Lower lobe of right lung (tissue), 2 donors: Measurements from ENCODE around the gene PTCSC3. TPM values are rescaled to one million over a fixed set of nuclear protein-coding genes. Genes with fewer than 3 reads are reported as not detected.

Experiments used
- ATAC-seq, 2 donors: fragments of 200-7000 bp; cut with Tn5 transposase; one replicate each; pipeline ENCODE4 v1.9.1; 2020 to 2022; ENCODE audit warnings: mild to moderate bottlenecking in 2 of 2, moderate library complexity in 2 of 2
- DNase-seq: peaks from one replicate; pipeline ENCODE4 v3.0.0-alpha.2; 2020
- H3K27ac ChIP-seq: fragments of 200-600 bp; one replicate; pipeline ENCODE4 v1.8.0; 2022
- H3K27me3 ChIP-seq: fragments of 200-600 bp; one replicate; pipeline ENCODE4 v1.8.0; 2022; ENCODE audit warnings: low read depth
- H3K36me3 ChIP-seq: fragments of 200-600 bp; one replicate; pipeline ENCODE4 v1.8.0; 2022; ENCODE audit warnings: mild to moderate bottlenecking
- H3K4me1 ChIP-seq: fragments of 200-600 bp; one replicate; pipeline ENCODE4 v1.8.0; 2022
- H3K4me3 ChIP-seq: fragments of 200-600 bp; one replicate; pipeline ENCODE4 v1.8.0; 2022; ENCODE audit warnings: mild to moderate bottlenecking
- H3K9me3 ChIP-seq: fragments of 200-600 bp; one replicate; pipeline ENCODE4 v1.8.0; 2022
- intact Hi-C: fragments of 100-400 bp; cut with DNase I; formaldehyde crosslinking; loops from one replicate; pipeline ENCODE4 v1.11.0; 2022
- total RNA-seq: library from RNA; stranded (reverse); fragmentation: NEBNext Ultra II Directional; extraction: Animal tissue kit (Norgen Biotek cat#: 25700); gene quantifications from one replicate; pipeline ENCODE4 v1.2.1, GENCODE V29; 2021
- TF ChIP-seq, protein P1 (sequence below): fragments of 200-600 bp; IDR thresholded peaks from one replicate; pipeline ENCODE4 v1.8.0; 2022; ENCODE audit warnings: antibody characterized with exemption, mild to moderate bottlenecking
- donor health status: DM: no; HTN: yes; CAD: no; lungs with severe emphysema.

PTCSC3 gene
- total RNA-seq, 1 donor from 2014 or later = 1.5 TPM

DNA sequence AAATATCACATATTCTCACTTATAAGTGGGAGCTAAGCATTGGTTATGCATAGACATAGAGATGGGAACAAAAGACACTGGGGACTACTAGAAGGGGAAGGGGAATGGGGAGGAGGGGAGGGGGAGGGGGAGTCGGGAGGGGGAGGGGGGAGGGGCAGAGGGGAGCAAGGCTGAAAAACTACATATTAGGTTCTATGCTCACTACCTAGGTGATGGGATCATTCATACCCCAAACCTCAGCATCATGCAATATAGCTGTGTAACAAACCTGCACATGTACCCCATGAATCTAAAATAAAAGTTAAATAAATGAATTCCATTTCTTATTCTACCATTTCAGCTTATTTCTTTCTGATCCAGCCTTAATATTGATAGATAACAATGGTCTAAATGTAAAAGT lies 21.9 kb upstream of the PTCSC3 start:
- intact Hi-C loops = no loop called here
- Histone ChIP-seq H3K4me3 (no peak overlapping the region), H3K9me3 (no peaks in the 10 kb centered on the region), H3K27me3 (no peaks in the 10 kb centered on the region), H3K36me3 (no peaks in the 10 kb centered on the region), H3K27ac (no peak overlapping the region), H3K4me1 (no peaks in the 10 kb centered on the region)
- DNase-seq (no peak), ATAC-seq (no peak)
- TF ChIP-seq, protein P1, sequence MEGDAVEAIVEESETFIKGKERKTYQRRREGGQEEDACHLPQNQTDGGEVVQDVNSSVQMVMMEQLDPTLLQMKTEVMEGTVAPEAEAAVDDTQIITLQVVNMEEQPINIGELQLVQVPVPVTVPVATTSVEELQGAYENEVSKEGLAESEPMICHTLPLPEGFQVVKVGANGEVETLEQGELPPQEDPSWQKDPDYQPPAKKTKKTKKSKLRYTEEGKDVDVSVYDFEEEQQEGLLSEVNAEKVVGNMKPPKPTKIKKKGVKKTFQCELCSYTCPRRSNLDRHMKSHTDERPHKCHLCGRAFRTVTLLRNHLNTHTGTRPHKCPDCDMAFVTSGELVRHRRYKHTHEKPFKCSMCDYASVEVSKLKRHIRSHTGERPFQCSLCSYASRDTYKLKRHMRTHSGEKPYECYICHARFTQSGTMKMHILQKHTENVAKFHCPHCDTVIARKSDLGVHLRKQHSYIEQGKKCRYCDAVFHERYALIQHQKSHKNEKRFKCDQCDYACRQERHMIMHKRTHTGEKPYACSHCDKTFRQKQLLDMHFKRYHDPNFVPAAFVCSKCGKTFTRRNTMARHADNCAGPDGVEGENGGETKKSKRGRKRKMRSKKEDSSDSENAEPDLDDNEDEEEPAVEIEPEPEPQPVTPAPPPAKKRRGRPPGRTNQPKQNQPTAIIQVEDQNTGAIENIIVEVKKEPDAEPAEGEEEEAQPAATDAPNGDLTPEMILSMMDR = no peak

DNA sequence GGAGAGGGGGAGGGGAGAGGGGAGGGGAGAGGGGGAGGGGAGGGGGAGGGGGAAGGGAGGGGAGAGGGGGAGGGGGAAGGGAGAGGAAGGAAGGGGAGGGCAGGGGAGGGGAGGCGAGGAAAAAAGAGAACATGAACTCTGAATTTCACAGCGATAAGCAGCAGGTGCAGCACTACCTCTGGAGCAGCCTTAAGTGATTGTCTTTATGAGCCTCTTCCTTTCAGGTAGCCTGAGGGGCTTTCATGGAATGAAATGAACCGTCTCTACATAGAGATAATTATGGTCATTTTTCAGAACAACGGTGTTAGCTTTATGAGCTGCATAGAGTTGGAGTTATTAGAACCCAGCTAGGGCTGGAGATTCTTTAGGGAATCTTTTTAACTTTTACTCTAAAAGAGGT lies 18.1 kb upstream of the PTCSC3 start:
- ATAC-seq = no peak
- no peaks in the 10 kb centered on the region for H3K36me3 ChIP-seq
- no peaks in the 10 kb centered on the region for H3K4me1 ChIP-seq
- no peaks in the 10 kb centered on the region for H3K9me3 ChIP-seq
- intact Hi-C loops = no loop called here
- H3K4me3 ChIP-seq = no peak overlapping the region
- DNase-seq = no peak
- TF ChIP-seq, protein P1 = no peak
- H3K27me3 ChIP-seq = no peaks in the 10 kb centered on the region
- no peak overlapping the region for H3K27ac ChIP-seq

DNA sequence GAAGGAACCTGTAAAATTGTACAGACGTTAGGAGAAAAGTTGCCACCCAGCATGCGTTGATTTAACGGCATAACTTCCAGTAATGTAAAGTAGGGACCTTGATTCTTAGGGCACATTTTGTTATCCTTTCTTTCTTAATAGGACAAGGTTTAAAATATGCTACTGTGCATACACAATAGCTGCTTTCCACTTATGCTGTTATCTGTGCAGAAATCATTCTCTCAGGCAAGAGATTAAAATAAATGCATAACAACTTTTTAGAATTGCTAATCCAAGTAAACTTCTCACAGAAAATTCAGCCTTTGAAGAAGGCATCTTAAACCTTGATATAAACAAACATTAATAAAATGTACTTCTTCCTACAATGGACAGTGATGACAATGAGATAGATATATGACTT lies 16.0 kb upstream of the PTCSC3 start:
- Histone ChIP-seq H3K4me1 (no peaks in the 10 kb centered on the region), H3K27ac (no peak overlapping the region), H3K9me3 (no peaks in the 10 kb centered on the region), H3K4me3 (no peak overlapping the region), H3K36me3 (no peaks in the 10 kb centered on the region), H3K27me3 (no peaks in the 10 kb centered on the region)
- DNase-seq (no peak), ATAC-seq (no peak)
- intact Hi-C loops = no loop called here
- TF ChIP-seq, protein P1 = no peak

DNA sequence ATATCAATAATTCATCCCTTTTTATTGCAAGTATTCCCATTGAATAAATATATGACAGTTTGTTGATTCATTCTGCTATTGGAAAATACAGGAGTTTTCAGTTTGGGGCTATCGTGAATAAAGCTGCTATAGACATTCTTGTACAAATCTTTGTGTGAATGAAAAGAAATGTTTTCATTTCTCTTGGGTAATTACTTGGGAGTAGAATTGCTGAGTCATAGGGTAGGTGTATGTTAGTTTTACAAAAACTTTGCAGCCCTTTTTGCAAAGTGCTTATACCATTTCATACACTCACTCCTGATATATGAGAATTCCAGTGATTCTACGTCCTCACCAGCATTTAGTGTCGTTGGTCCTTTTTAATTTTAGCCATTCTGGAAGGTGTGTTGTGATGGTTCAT lies 6.9 kb upstream of the PTCSC3 start:
- Histone ChIP-seq H3K4me1 (no peaks in the 10 kb centered on the region), H3K9me3 (no peaks in the 10 kb centered on the region), H3K4me3 (no peak overlapping the region), H3K36me3 (no peaks in the 10 kb centered on the region), H3K27me3 (no peaks in the 10 kb centered on the region), H3K27ac (no peak overlapping the region)
- intact Hi-C loops = no loop called here
- DNase-seq = no peak
- TF ChIP-seq, protein P1 = no peak
- no peak for ATAC-seq

DNA sequence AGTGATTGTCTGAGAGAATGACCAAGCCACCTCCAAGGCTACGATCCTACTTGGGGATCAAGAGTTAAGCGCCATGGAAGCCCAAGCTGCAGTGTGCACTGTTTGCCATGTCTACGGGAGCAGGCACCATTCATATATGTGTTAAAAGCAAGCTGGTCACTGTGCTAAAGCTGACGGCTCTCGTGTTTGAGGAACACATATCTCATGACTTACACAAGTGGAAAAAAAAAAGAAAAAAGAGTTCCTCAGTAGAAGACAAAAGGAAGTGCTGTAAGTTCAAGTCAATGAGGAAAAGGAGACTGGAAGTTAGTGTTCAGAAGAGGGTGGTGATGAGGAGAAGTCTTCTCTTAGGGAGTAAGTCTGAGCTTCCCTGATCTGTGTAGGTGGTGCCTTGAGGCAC lies 4.9 kb upstream of the PTCSC3 start:
- H3K27me3 ChIP-seq = no peaks in the 10 kb centered on the region
- no peak for ATAC-seq

More for the DNA sequence above, 4.9 kb upstream of the PTCSC3 start:
- intact Hi-C loops = no loop called here
- DNase-seq = no peak
- Histone ChIP-seq H3K4me3 (no peak overlapping the region), H3K4me1 (no peaks in the 10 kb centered on the region), H3K9me3 (no peaks in the 10 kb centered on the region), H3K36me3 (no peaks in the 10 kb centered on the region), H3K27ac (no peak overlapping the region)
- TF ChIP-seq, protein P1 = no peak
